Panc1 (cell line): ENCODE measurements around the gene KLHL30. TPM values are rescaled to one million over a fixed set of nuclear protein-coding genes. Genes with fewer than 3 reads are reported as not detected.

ENCODE experiments used
- ATAC-seq: fragments of 200-7000 bp; cut with Tn5 transposase; 2 replicates; pipeline ENCODE4 v1.9.1; 2020; ENCODE audit warnings: mild to moderate bottlenecking, moderate library complexity
- BruUV-seq: library from RNA; stranded (reverse); fragments of 400-500 nt; replicated peaks from 2 replicates; lab custom pipeline; 2021; lab: Mats Ljungman, UMichigan
- CTCF ChIA-PET: fragments of 300-600 bp; sonication (Branson Sonifier 250); formaldehyde crosslinking; loops from one replicate; lab custom pipeline; 2022; ENCODE audit warnings: antibody characterized with exemption; lab: Charles Lee
- POLR2A ChIA-PET: fragments of 300-600 bp; sonication (Branson Sonifier 250); formaldehyde crosslinking; loops from one replicate; lab custom pipeline; 2022; ENCODE audit warnings: antibody characterized with exemption; lab: Charles Lee
- DNase-seq: peaks from one replicate; pipeline ENCODE4 v3.0.0-alpha.2; 2010; ENCODE audit warnings: low read depth, low spot score
- H3K27ac ChIP-seq: 2 replicates; pipeline ENCODE4 v1.5.1; 2011; ENCODE audit warnings: mild to moderate bottlenecking, low read length, inconsistent platforms
- H3K27me3 ChIP-seq: fragments of 200-500 bp; sonication (Bioruptor generic); 2 replicates; pipeline ENCODE4 v1.6.0; 2014; ENCODE audit warnings: low read length, inconsistent platforms; ENCODE audit not compliant: control insufficient read depth, insufficient read depth
- H3K36me3 ChIP-seq: fragments of 200-500 bp; sonication (Bioruptor generic); 2 replicates; pipeline ENCODE4 v1.5.1; 2014; ENCODE audit warnings: inconsistent platforms, mild to moderate bottlenecking, low read length, moderate library complexity; ENCODE audit not compliant: control insufficient read depth, insufficient read depth
- H3K4me1 ChIP-seq: 2 replicates; pipeline ENCODE4 v1.5.1; 2011; ENCODE audit warnings: inconsistent platforms, mild to moderate bottlenecking, low read length, moderate library complexity; ENCODE audit not compliant: control insufficient read depth, insufficient read depth
- H3K4me3 ChIP-seq, 2 experiments: 2 replicates each; pipeline ENCODE4 v1.5.1; 2011 to 2012; ENCODE audit warnings: low read depth in 2 of 2, low read length in 2 of 2, mild to moderate bottlenecking in 2 of 2, inconsistent platforms in 1 of 2, moderate library complexity in 1 of 2
- H3K9me3 ChIP-seq: fragments of 200-500 bp; sonication (Bioruptor generic); 2 replicates; pipeline ENCODE4 v1.5.1; 2014; ENCODE audit warnings: low read depth, mild to moderate bottlenecking, inconsistent platforms, low read length, moderate library complexity; ENCODE audit not compliant: control insufficient read depth, insufficient read depth
- POLR2AphosphoS5 ChIP-seq: IDR thresholded peaks from 2 replicates; pipeline ENCODE4 v1.6.1; 2012; ENCODE audit warnings: mild to moderate bottlenecking, low read depth, low read length, moderate library complexity
- SIN3A ChIP-seq: IDR thresholded peaks from 2 replicates; pipeline ENCODE4 v1.6.1; 2012; ENCODE audit warnings: low read depth, mild to moderate bottlenecking, low read length, moderate library complexity, borderline replicate concordance; ENCODE audit not compliant: insufficient read depth
- TCF7L2 ChIP-seq: IDR thresholded peaks from 2 replicates; pipeline ENCODE4 v1.6.1; 2011; ENCODE audit warnings: mild to moderate bottlenecking, low read depth, low read length, inconsistent platforms
- in situ Hi-C: cut with HindIII; loops from 2 replicates; pipeline ENCODE4 v1.10.0; 2016; ENCODE audit warnings: low sequenced_read_pairs, low pct_unique_long_range_greater_than_20kb
- intact Hi-C: fragments of 100-400 bp; cut with micrococcal nuclease; formaldehyde crosslinking; loops from one replicate; pipeline ENCODE4 v1.10.0; 2022; ENCODE audit not compliant: unreplicated experiment
- total RNA-seq: library from RNA; stranded (reverse); gene quantifications from one replicate; pipeline ENCODE4 v1.2.1, GENCODE V29; 2021; ENCODE audit not compliant: unreplicated experiment
- TF ChIP-seq, protein P1 (sequence below): fragments of 450-650 bp; IDR thresholded peaks from 2 replicates; pipeline ENCODE4 v1.5.1; 2017; ENCODE audit warnings: mild to moderate bottlenecking
- TF ChIP-seq, protein P2 (sequence below), 2 experiments: IDR thresholded peaks; 2 replicates each; pipeline ENCODE4 v1.6.1; 2011 to 2012; ENCODE audit warnings: low read depth in 2 of 2, control low read depth in 1 of 2, low read length in 1 of 2, mild to moderate bottlenecking in 1 of 2, moderate library complexity in 1 of 2; ENCODE audit not compliant: insufficient read depth in 1 of 2

Gene KLHL30
- total RNA-seq, 1 experiment from 2014 or later = 0.26 TPM

DNA sequence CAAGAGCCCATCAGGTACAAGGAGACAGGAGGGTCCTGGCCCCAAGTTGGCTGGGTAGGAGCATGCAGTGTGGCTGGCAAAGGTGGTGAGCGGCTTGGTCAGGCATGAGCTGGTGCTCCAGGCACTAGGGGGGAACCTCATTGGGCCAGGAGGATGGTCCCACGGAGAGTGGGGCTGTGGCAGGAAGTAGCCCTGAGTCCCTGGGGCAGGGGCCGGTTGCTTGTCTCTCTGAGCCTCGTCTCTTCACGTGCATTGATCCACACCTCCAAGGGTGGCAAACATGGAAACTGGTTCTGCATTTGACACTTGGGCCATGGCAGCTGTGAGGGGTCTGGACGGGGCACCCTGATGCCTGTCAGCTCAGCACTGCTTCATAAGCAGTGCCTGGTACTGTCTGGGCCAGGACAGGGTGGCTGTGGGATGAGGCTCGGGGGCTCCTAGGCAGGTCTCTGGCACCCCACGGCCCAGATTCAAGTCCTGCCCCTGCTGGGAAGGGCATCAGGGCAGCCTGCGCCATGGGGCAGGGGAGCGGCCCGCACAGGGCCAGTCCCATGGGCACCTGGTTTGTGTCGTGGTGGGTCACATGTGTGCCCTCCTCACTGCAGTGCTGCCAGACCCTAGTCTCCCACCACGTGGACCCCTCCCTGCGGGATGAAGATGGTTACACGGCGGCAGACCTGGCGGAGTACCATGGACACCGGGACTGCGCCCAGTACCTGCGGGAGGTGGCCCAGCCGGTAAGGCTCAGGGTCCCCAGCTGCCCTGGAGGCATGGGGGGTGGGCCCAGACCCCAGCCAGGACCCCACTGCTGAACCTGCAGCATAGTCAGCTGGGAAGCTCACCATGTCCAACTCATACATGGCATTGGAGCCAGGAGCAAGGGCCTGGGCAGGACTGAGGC lies 21.9 kb upstream of the KLHL30 start:
- CTCF ChIA-PET = no interaction called here
- Histone ChIP-seq H3K36me3 (no peaks in the 10 kb centered on the region), H3K4me1 (no peaks in the 10 kb centered on the region), H3K27ac (no peak overlapping the region), H3K4me3 (no peak overlapping the region), H3K27me3 (no peaks in the 10 kb centered on the region), H3K9me3 (peaks cover 12% of the 10 kb centered on the region; the same call in 1 of the 2 replicates)
- TF ChIP-seq, protein P1, sequence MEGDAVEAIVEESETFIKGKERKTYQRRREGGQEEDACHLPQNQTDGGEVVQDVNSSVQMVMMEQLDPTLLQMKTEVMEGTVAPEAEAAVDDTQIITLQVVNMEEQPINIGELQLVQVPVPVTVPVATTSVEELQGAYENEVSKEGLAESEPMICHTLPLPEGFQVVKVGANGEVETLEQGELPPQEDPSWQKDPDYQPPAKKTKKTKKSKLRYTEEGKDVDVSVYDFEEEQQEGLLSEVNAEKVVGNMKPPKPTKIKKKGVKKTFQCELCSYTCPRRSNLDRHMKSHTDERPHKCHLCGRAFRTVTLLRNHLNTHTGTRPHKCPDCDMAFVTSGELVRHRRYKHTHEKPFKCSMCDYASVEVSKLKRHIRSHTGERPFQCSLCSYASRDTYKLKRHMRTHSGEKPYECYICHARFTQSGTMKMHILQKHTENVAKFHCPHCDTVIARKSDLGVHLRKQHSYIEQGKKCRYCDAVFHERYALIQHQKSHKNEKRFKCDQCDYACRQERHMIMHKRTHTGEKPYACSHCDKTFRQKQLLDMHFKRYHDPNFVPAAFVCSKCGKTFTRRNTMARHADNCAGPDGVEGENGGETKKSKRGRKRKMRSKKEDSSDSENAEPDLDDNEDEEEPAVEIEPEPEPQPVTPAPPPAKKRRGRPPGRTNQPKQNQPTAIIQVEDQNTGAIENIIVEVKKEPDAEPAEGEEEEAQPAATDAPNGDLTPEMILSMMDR = no peak
- TF ChIP-seq SIN3A (no peak), TCF7L2 (no peak), POLR2AphosphoS5 (no peak)
- TF ChIP-seq, protein P2, sequence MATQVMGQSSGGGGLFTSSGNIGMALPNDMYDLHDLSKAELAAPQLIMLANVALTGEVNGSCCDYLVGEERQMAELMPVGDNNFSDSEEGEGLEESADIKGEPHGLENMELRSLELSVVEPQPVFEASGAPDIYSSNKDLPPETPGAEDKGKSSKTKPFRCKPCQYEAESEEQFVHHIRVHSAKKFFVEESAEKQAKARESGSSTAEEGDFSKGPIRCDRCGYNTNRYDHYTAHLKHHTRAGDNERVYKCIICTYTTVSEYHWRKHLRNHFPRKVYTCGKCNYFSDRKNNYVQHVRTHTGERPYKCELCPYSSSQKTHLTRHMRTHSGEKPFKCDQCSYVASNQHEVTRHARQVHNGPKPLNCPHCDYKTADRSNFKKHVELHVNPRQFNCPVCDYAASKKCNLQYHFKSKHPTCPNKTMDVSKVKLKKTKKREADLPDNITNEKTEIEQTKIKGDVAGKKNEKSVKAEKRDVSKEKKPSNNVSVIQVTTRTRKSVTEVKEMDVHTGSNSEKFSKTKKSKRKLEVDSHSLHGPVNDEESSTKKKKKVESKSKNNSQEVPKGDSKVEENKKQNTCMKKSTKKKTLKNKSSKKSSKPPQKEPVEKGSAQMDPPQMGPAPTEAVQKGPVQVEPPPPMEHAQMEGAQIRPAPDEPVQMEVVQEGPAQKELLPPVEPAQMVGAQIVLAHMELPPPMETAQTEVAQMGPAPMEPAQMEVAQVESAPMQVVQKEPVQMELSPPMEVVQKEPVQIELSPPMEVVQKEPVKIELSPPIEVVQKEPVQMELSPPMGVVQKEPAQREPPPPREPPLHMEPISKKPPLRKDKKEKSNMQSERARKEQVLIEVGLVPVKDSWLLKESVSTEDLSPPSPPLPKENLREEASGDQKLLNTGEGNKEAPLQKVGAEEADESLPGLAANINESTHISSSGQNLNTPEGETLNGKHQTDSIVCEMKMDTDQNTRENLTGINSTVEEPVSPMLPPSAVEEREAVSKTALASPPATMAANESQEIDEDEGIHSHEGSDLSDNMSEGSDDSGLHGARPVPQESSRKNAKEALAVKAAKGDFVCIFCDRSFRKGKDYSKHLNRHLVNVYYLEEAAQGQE (IDR thresholded peaks at IDR 0.05; ENCODE audit: insufficient read depth in 1 of 2, low read depth in 2 of 2, low read length in 1 of 2) = no peak
- in situ Hi-C loops = no loop called here
- ATAC-seq (no peak), DNase-seq (no peak)
- no TSS peak for BruUV-seq
- POLR2A ChIA-PET = no interaction called here
- intact Hi-C loops = no loop called here

DNA sequence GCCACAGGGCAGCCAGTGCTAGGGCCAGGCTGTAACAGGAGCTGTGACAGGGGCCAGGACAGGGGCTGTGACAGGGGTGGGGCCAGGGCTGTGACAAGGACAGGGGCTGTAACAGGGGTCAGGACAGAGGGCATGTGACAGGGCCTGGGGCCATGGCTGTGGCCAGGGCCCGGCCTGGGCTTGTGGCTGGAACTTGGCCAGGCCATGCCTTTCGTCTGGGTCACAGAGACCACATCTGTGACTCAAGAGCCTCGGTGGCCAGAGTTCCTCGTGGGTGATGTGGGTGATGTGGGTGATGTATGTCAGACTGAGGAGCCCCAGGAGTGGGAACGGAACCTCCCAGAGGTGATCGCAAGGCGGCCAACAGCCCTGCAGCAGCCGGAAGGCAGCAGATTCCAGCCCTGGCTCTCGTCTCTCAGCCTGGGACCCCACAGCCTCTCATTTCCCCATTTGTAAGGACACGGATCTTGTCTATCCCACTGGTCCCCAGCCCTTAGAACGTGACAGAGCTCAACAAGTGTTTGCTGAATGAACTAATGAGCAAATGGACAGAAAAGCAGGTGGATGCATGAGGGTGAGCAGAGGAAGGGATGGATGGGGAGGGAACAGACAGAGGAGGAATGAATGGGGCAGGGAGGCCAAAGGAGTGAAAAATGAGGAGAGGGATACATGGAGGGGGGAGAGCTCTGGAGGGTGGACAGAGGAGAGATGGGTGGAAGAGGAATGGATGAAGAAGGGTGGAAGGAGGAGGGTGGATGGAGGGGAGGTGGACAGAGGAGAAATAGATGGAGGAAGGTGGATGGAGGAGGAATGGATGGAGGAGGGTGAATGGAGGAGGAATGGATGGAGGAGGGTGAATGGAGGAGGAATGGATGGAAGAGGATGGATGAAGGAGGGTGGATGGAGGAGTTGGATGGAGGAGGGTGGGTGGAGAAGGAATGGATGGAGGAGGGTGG lies 21.0 kb upstream of the KLHL30 start:
- intact Hi-C loops (no loop called here), in situ Hi-C loops (no loop called here)
- H3K27ac ChIP-seq = no peak overlapping the region
- ChIA-PET POLR2A (no interaction called here), CTCF (no interaction called here)
- no peaks in the 10 kb centered on the region for H3K4me1 ChIP-seq
- TF ChIP-seq, protein P2 (IDR thresholded peaks at IDR 0.05; ENCODE audit: insufficient read depth in 1 of 2, low read depth in 2 of 2, low read length in 1 of 2) = no peak
- TF ChIP-seq POLR2AphosphoS5 (no peak), TCF7L2 (no peak), SIN3A (no peak)
- TF ChIP-seq, protein P1 = no peak
- H3K27me3 ChIP-seq = no peaks in the 10 kb centered on the region
- no peaks in the 10 kb centered on the region for H3K36me3 ChIP-seq
- no peak for ATAC-seq
- H3K4me3 ChIP-seq = no peak overlapping the region
- BruUV-seq = no TSS peak
- DNase-seq = no peak
- H3K9me3 ChIP-seq = peaks cover 4% of the 10 kb centered on the region; the same call in 1 of the 2 replicates
